Dendritic cell treated with granulocyte-macrophage colony-stimulating factor and Interleukin-4, amounts not matched to agents 40 ng/mL and 50 ng/mL, for 4 days (primary cell): ENCODE data around the gene COQ8A.

Experiments
- H3K27ac Mint-ChIP-seq: one replicate; pipeline ENCODE4 v1.8.0; 2022; ENCODE audit warnings: mild to moderate bottlenecking, mixed read lengths
- H3K27me3 Mint-ChIP-seq: one replicate; pipeline ENCODE4 v1.8.0; 2022; ENCODE audit warnings: mild to moderate bottlenecking, mixed read lengths
- H3K36me3 Mint-ChIP-seq: one replicate; pipeline ENCODE4 v1.8.0; 2022; ENCODE audit warnings: low read depth, mixed read lengths
- H3K4me1 Mint-ChIP-seq: one replicate; pipeline ENCODE4 v1.8.0; 2022; ENCODE audit warnings: low read depth, mixed read lengths
- H3K4me3 Mint-ChIP-seq: one replicate; pipeline ENCODE4 v1.8.0; 2022; ENCODE audit warnings: mild to moderate bottlenecking, moderate library complexity, mixed read lengths
- H3K9me3 Mint-ChIP-seq: one replicate; pipeline ENCODE4 v1.8.0; 2022; ENCODE audit warnings: mixed read lengths
- intact Hi-C: fragments of 100-400 bp; cut with micrococcal nuclease; formaldehyde crosslinking; loops from one replicate; pipeline ENCODE4 v1.15.0; 2022

COQ8A gene

DNA sequence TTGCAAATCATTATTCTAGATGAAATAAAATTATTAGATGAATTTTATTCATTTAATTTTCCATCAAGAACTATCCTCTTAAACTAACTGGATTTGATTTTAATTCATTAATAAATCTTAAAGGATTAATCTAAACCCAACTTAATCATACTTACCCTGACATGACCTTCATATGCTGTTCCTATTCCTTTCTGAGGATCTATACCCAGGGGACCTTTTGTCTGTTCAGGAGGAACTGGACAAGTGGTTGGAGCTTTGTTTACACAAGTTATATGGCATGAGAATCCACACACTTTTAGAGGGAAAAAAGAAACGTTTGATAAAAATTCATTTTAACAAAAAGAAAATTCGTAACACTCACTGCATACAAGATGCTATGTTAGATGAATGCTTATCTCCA, 95.2 kb downstream of the COQ8A start:
- Mint-ChIP-seq H3K36me3 (no peaks in the 10 kb centered on the region), H3K9me3 (no peaks in the 10 kb centered on the region), H3K4me1 (no peaks in the 10 kb centered on the region), H3K4me3 (no peak overlapping the region), H3K27me3 (no peaks in the 10 kb centered on the region), H3K27ac (no peak overlapping the region)
- intact Hi-C loops: no loop called here

DNA sequence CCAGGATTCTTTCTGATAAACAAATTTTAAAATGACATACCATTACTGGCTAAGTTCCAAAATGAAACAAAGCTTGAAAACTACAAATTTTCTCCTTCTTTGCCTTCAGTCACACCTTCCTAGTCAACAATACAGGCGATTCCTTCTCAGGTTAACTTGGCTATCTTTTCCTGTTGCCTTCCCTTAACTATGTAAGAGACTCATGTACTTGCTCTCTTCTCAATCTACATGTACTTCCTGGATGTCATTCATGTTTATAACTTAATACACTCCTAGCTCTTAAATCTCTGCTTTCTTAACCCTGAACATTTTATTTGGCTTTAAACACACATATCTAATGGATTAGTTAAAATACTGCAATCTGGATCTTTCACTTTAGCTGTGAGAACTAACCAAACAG, 97.0 kb downstream of the COQ8A start:
- Mint-ChIP-seq H3K4me1 (no peaks in the 10 kb centered on the region), H3K9me3 (no peaks in the 10 kb centered on the region), H3K27ac (no peak overlapping the region), H3K4me3 (no peak overlapping the region), H3K36me3 (no peaks in the 10 kb centered on the region), H3K27me3 (no peaks in the 10 kb centered on the region)
- intact Hi-C loops: no loop called here
